Embryonic facial prominence (tissue), 1 donor: ENCODE results near the gene NACAD.

Source experiments
- DNase-seq: peaks from one replicate; pipeline ENCODE4 v3.0.0-alpha.2; 2016; ENCODE audit errors: extremely low spot score

Gene NACAD

GRCh38 chr7:45088146-45088701, 545 bp downstream of the NACAD start:
- DNase-seq: no peak

GRCh38 chr7:45087301-45088145, 1.2 kb downstream of the NACAD start:
- DNase-seq: no peak

- no peak for DNase-seq
Measured at GRCh38 chr7:45086331-45087065, 2.3 kb downstream of the NACAD start.

- DNase-seq: no peak
Measured at GRCh38 chr7:45085619-45086200, 3.1 kb downstream of the NACAD start.

GRCh38 chr7:45084901-45085618, 3.7 kb downstream of the NACAD start:
- DNase-seq: no peak

- no peak for DNase-seq
Measured at GRCh38 chr7:45084336-45084735, 4.4 kb downstream of the NACAD start.

- no peak for DNase-seq
Measured at GRCh38 chr7:45082831-45083331, 5.9 kb downstream of the NACAD start.

GRCh38 chr7:45082031-45082830, 6.5 kb downstream of the NACAD start:
- no peak for DNase-seq

- no peak for DNase-seq
Measured at GRCh38 chr7:45081670-45081974, 7.1 kb downstream of the NACAD start.

GRCh38 chr7:45080958-45081669, 7.7 kb downstream of the NACAD start:
- no peak for DNase-seq

- no peak for DNase-seq
Measured at GRCh38 chr7:45080265-45080957, 8.4 kb downstream of the NACAD start.

- no peak for DNase-seq
Measured at GRCh38 chr7:45078125-45078681, 10.6 kb downstream of the NACAD start.

- DNase-seq: no peak
Measured at GRCh38 chr7:45077579-45077978, 11.2 kb downstream of the NACAD start.

- DNase-seq: no peak
Measured at GRCh38 chr7:45076946-45077345, 11.8 kb downstream of the NACAD start.

- no peak for DNase-seq
Measured at GRCh38 chr7:45075871-45076796, 12.6 kb downstream of the NACAD start.

GRCh38 chr7:45075355-45075644, 13.5 kb downstream of the NACAD start:
- DNase-seq: no peak

- no peak for DNase-seq
Measured at GRCh38 chr7:45074528-45075354, 14.0 kb downstream of the NACAD start.
